ENCODE results near the gene OR51B2.

OR51B2 gene

DNA sequence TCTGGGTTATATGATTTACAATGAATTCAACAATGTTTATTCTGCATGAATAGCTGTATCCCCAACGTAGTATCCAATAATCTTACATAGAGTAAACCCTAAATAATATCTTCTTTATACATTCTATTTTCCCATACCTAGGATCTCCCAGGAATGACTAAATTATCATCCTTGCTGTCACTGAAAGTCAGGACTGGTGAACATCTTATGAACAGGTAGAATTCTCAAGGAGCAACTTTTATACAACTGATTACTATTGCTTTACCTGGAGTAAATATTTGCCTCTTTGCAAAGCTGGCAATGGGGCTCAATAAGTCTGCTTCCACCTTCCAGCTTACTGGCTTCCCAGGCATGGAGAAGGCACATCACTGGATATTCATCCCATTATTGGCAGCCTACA lies 27.1 kb upstream of the OR51B2 start, which contains the start of gene OR51B6:
OR51B6 (plus strand) TSS at position 301 of the 400 bp plus-strand sequence; CDS start at position 301, 0 bp downstream.
- ATAC-seq, result no peak
- TF ChIP-seq GLIS3 (CRISPR knock-in tag; IDR thresholded peaks at IDR 0.05) (no peak), BACH2 (CRISPR knock-in tag; IDR thresholded peaks at IDR 0.05; ENCODE audit: borderline replicate concordance) (no peak), OSR1 (CRISPR knock-in tag; IDR thresholded peaks at IDR 0.05) (no peak), TCF4 (CRISPR knock-in tag; IDR thresholded peaks at IDR 0.05; ENCODE audit: borderline replicate concordance) (no peak), ZFP30 (CRISPR knock-in tag; IDR thresholded peaks at IDR 0.05) (no peak), ZNF8 (CRISPR knock-in tag; IDR thresholded peaks at IDR 0.05) (no peak), ARNTL (CRISPR knock-in tag; IDR thresholded peaks at IDR 0.05; ENCODE audit: borderline replicate concordance, low read depth) (no peak), CSDC2 (CRISPR knock-in tag; IDR thresholded peaks at IDR 0.05) (no peak), RARB (CRISPR knock-in tag; IDR thresholded peaks at IDR 0.05) (no peak), ISL1 (CRISPR knock-in tag; IDR thresholded peaks at IDR 0.05) (no peak), ESRRG (CRISPR knock-in tag; IDR thresholded peaks at IDR 0.05) (no peak), ZFP3 (CRISPR knock-in tag; IDR thresholded peaks at IDR 0.05) (no peak)
- TF ChIP-seq, protein P1, sequence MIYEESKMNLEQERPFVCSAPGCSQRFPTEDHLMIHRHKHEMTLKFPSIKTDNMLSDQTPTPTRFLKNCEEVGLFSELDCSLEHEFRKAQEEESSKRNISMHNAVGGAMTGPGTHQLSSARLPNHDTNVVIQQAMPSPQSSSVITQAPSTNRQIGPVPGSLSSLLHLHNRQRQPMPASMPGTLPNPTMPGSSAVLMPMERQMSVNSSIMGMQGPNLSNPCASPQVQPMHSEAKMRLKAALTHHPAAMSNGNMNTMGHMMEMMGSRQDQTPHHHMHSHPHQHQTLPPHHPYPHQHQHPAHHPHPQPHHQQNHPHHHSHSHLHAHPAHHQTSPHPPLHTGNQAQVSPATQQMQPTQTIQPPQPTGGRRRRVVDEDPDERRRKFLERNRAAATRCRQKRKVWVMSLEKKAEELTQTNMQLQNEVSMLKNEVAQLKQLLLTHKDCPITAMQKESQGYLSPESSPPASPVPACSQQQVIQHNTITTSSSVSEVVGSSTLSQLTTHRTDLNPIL (CRISPR knock-in tag; IDR thresholded peaks at IDR 0.05; ENCODE audit: low read depth), result no peak
- TF ChIP-seq, protein P2, sequence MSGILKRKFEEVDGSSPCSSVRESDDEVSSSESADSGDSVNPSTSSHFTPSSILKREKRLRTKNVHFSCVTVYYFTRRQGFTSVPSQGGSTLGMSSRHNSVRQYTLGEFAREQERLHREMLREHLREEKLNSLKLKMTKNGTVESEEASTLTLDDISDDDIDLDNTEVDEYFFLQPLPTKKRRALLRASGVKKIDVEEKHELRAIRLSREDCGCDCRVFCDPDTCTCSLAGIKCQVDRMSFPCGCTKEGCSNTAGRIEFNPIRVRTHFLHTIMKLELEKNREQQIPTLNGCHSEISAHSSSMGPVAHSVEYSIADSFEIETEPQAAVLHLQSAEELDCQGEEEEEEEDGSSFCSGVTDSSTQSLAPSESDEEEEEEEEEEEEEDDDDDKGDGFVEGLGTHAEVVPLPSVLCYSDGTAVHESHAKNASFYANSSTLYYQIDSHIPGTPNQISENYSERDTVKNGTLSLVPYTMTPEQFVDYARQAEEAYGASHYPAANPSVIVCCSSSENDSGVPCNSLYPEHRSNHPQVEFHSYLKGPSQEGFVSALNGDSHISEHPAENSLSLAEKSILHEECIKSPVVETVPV (CRISPR knock-in tag; IDR thresholded peaks at IDR 0.05), result no peak
- TF ChIP-seq, protein P3, sequence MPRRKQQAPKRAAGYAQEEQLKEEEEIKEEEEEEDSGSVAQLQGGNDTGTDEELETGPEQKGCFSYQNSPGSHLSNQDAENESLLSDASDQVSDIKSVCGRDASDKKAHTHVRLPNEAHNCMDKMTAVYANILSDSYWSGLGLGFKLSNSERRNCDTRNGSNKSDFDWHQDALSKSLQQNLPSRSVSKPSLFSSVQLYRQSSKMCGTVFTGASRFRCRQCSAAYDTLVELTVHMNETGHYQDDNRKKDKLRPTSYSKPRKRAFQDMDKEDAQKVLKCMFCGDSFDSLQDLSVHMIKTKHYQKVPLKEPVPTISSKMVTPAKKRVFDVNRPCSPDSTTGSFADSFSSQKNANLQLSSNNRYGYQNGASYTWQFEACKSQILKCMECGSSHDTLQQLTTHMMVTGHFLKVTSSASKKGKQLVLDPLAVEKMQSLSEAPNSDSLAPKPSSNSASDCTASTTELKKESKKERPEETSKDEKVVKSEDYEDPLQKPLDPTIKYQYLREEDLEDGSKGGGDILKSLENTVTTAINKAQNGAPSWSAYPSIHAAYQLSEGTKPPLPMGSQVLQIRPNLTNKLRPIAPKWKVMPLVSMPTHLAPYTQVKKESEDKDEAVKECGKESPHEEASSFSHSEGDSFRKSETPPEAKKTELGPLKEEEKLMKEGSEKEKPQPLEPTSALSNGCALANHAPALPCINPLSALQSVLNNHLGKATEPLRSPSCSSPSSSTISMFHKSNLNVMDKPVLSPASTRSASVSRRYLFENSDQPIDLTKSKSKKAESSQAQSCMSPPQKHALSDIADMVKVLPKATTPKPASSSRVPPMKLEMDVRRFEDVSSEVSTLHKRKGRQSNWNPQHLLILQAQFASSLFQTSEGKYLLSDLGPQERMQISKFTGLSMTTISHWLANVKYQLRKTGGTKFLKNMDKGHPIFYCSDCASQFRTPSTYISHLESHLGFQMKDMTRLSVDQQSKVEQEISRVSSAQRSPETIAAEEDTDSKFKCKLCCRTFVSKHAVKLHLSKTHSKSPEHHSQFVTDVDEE (CRISPR knock-in tag; IDR thresholded peaks at IDR 0.05), result no peak
- TF ChIP-seq, protein P4, sequence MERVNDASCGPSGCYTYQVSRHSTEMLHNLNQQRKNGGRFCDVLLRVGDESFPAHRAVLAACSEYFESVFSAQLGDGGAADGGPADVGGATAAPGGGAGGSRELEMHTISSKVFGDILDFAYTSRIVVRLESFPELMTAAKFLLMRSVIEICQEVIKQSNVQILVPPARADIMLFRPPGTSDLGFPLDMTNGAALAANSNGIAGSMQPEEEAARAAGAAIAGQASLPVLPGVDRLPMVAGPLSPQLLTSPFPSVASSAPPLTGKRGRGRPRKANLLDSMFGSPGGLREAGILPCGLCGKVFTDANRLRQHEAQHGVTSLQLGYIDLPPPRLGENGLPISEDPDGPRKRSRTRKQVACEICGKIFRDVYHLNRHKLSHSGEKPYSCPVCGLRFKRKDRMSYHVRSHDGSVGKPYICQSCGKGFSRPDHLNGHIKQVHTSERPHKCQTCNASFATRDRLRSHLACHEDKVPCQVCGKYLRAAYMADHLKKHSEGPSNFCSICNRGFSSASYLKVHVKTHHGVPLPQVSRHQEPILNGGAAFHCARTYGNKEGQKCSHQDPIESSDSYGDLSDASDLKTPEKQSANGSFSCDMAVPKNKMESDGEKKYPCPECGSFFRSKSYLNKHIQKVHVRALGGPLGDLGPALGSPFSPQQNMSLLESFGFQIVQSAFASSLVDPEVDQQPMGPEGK (CRISPR knock-in tag; IDR thresholded peaks at IDR 0.05; ENCODE audit: borderline replicate concordance), result no peak

DNA sequence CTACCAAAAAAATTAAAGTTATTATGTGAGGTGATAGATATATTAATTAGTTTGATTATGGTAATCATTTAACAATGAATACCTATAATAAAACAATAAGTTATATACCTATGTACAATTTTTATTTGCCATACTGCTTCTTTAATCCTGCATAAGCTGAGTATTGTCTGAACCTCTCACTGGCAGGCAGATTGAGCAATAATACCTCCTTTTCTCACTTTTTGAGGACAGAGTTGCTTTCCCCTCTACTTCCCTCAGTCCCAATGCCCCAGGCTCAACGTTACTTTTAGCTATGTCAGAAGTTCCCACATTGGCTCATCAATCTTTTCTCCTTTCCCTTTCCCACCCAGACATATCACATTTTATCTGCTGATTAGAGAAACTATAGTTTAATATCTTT lies 25.5 kb upstream of the OR51B2 start:
- no peak for TF ChIP-seq ZFP3 (CRISPR knock-in tag; IDR thresholded peaks at IDR 0.05)
- TF ChIP-seq OSR1 (CRISPR knock-in tag; IDR thresholded peaks at IDR 0.05), result no peak
- TF ChIP-seq ZC3H10 (CRISPR knock-in tag; IDR thresholded peaks at IDR 0.05), result no peak
- TF ChIP-seq ZNF565 (CRISPR knock-in tag; conservative IDR thresholded peaks at IDR 0.05; ENCODE audit: low read depth), result no peak
- TF ChIP-seq, protein P3 (CRISPR knock-in tag; IDR thresholded peaks at IDR 0.05), result no peak
- no peak for TF ChIP-seq SNAI2 (CRISPR knock-in tag; IDR thresholded peaks at IDR 0.05)
- TF ChIP-seq PPARA (CRISPR knock-in tag; IDR thresholded peaks at IDR 0.05; ENCODE audit: borderline replicate concordance), result no peak
- no peak for TF ChIP-seq ESRRG (CRISPR knock-in tag; IDR thresholded peaks at IDR 0.05)
- no peak for TF ChIP-seq GLIS3 (CRISPR knock-in tag; IDR thresholded peaks at IDR 0.05)
- no peak for TF ChIP-seq ZNF8 (CRISPR knock-in tag; IDR thresholded peaks at IDR 0.05)
- TF ChIP-seq, protein P2 (CRISPR knock-in tag; IDR thresholded peaks at IDR 0.05), result no peak
- TF ChIP-seq, protein P4 (CRISPR knock-in tag; IDR thresholded peaks at IDR 0.05; ENCODE audit: borderline replicate concordance), result no peak
- TF ChIP-seq TCF4 (CRISPR knock-in tag; IDR thresholded peaks at IDR 0.05; ENCODE audit: borderline replicate concordance), result no peak
- no peak for TF ChIP-seq ARNTL (CRISPR knock-in tag; IDR thresholded peaks at IDR 0.05; ENCODE audit: borderline replicate concordance, low read depth)
- ATAC-seq, result no peak

All from SK-N-SH treated with all-trans-retinoic acid at 6 μM for 48 hours (cell line).